ENCODE measurements around the gene MPG.

- TF ChIP-seq CTCF (IDR thresholded peaks at IDR 0.05; ENCODE audit: poor library complexity, severe bottlenecking), result no peak
- no peak for TF ChIP-seq EP300 (conservative IDR thresholded peaks at IDR 0.05; ENCODE audit: poor library complexity, severe bottlenecking)
- TF ChIP-seq SMC3 (conservative IDR thresholded peaks at IDR 0.05; ENCODE audit: poor library complexity), result no peak
- no peak for TF ChIP-seq POLR2AphosphoS5 (IDR thresholded peaks at IDR 0.05)
- no peak for TF ChIP-seq REST (IDR thresholded peaks at IDR 0.05; ENCODE audit: borderline replicate concordance)
- no peak for TF ChIP-seq EZH2 (IDR thresholded peaks at IDR 0.05; ENCODE audit: borderline replicate concordance, insufficient read depth, low read length, poor library complexity, severe bottlenecking)
- TF ChIP-seq MXI1 (conservative IDR thresholded peaks at IDR 0.05; ENCODE audit: poor library complexity, severe bottlenecking), result no peak
Observed at GRCh38 chr16:59440-60059, 18.5 kb upstream of the MPG start.

Data from neural cell (in vitro differentiated cells).